Measurements from ENCODE around the gene RAB40A. TPM values are rescaled to one million over a fixed set of nuclear protein-coding genes. Genes with fewer than 3 reads are reported as not detected.

RAB40A gene
- 0.04 TPM in 1 of 2 replicates, not detected in the other for total RNA-seq (2014; rRNA removed)
- Bru-seq, nascent RNA: percentile 36 among the genes with signal in this experiment
- BruChase-seq, experiment 1, labeled RNA remaining after a 6-hour chase: percentile 47 among the genes with signal in this experiment
- BruChase-seq, experiment 2, labeled RNA remaining after a 2-hour chase: percentile 62 among the genes with signal in this experiment
- long read RNA-seq: 0 reads

DNA sequence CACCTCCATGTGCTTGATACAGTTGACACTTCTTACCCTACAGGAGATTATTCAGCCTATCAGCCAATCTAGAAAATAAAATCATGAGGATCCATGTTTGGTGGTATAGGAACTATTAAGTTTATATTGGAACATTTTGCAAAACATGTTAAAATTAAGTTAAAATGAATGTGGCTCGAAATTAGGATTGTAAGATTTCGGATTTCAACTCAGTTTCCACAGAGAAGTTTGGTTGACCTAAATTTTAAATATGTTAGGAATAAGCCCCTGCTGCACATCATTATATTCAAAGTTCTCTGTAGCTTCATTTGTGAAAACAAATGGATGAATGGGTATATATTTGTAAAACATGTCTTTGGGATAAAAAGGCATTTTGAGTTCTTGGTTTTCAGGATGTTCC, at the start of gene RAB40A:
RAB40A (minus strand) TSS at position 101 of the 400 bp plus-strand sequence. CDS start 18,733 bp downstream, outside the sequence.
- Histone ChIP-seq H3K27ac (ENCODE audit: low read length) (no peak within 1 kb of the TSS), H3K9me3 (ENCODE audit: low read length) (no peaks in the 10 kb centered on the region), H3K79me2 (ENCODE audit: low read length) (no peaks in the 10 kb centered on the region), H3K9ac (ENCODE audit: low read length) (no peak within 1 kb of the TSS), H3K36me3 (ENCODE audit: low read depth, low read length) (no peaks in the 10 kb centered on the region), H3K9me2 (replicated peaks; ENCODE audit: low read length) (no peaks in the 10 kb centered on the region), H3F3A (ENCODE audit: low read length, unreplicated experiment) (no peaks in the 10 kb centered on the region), H3K4me2 (ENCODE audit: low read length) (no peak within 1 kb of the TSS), H4K20me1 (ENCODE audit: low read length) (no peaks in the 10 kb centered on the region), H3K4me3 (ENCODE audit: low read length) (no peak within 1 kb of the TSS), H3K4me1 (ENCODE audit: insufficient read depth, low read length) (peaks cover 3% of the 10 kb centered on the region; the same call in 1 of the 2 replicates), H3K27me3 (ENCODE audit: low read length) (no peaks in the 10 kb centered on the region), H2AFZ (ENCODE audit: low read length) (no peak within 1 kb of the TSS)
- BruUV-seq (replicated peaks): no TSS peak
- no peak for TF ChIP-seq EZH2 (IDR thresholded peaks at IDR 0.05; ENCODE audit: low read length, unreplicated experiment)
- TF ChIP-seq EZH2phosphoT487 (IDR thresholded peaks at IDR 0.05; ENCODE audit: borderline replicate concordance, low read length): no peak
- no peak for TF ChIP-seq CTCF (conservative IDR thresholded peaks at IDR 0.05; ENCODE audit: low read depth, low read length)
- intact Hi-C loops (cut with micrococcal nuclease): no loop called here
- ChIA-PET POLR2A (ENCODE audit: unreplicated experiment) (no interaction called here), CTCF (no interaction called here)
- DNase-seq (no peak), ATAC-seq (no peak)

- no peaks in the 10 kb centered on the region for H3F3A ChIP-seq (ENCODE audit: low read length, unreplicated experiment)
- no peaks in the 10 kb centered on the region for H3K36me3 ChIP-seq (ENCODE audit: low read depth, low read length)
- no TSS peak for BruUV-seq (replicated peaks)
- ATAC-seq (peak; percentile 87), DNase-seq (peak; percentile 67)
- H4K20me1 ChIP-seq (ENCODE audit: low read length): no peaks in the 10 kb centered on the region
- CTCF ChIA-PET: no interaction called here
- H3K79me2 ChIP-seq (ENCODE audit: low read length): no peaks in the 10 kb centered on the region
- H3K9me2 ChIP-seq (replicated peaks; ENCODE audit: low read length): no peaks in the 10 kb centered on the region
- H3K4me2 ChIP-seq (ENCODE audit: low read length): no peak overlapping the region
- no peak overlapping the region for H3K27ac ChIP-seq (ENCODE audit: low read length)
- no peaks in the 10 kb centered on the region for H3K9me3 ChIP-seq (ENCODE audit: low read length)
- no peak overlapping the region for H3K4me3 ChIP-seq (ENCODE audit: low read length)
- POLR2A ChIA-PET (ENCODE audit: unreplicated experiment): interaction anchor here (0.7 kb wide), 1 partner anchor 15 kb away, joined by 7 read pairs; no protein-coding TSS in a partner anchor
- H3K4me1 ChIP-seq (ENCODE audit: insufficient read depth, low read length): peaks cover 5% of the 10 kb centered on the region; the same call in 1 of the 2 replicates
- no peaks in the 10 kb centered on the region for H3K27me3 ChIP-seq (ENCODE audit: low read length)
- no peak overlapping the region for H3K9ac ChIP-seq (ENCODE audit: low read length)
- no peak overlapping the region for H2AFZ ChIP-seq (ENCODE audit: low read length)
- TF ChIP-seq EZH2phosphoT487 (IDR thresholded peaks at IDR 0.05; ENCODE audit: borderline replicate concordance, low read length) (no peak), CTCF (conservative IDR thresholded peaks at IDR 0.05; ENCODE audit: low read depth, low read length) (no peak), EZH2 (IDR thresholded peaks at IDR 0.05; ENCODE audit: low read length, unreplicated experiment) (no peak)
- intact Hi-C loops (cut with micrococcal nuclease): no loop called here
These were observed 46.5 kb upstream of the RAB40A start for GRCh38 chrX:103565752-103566151.

DNA sequence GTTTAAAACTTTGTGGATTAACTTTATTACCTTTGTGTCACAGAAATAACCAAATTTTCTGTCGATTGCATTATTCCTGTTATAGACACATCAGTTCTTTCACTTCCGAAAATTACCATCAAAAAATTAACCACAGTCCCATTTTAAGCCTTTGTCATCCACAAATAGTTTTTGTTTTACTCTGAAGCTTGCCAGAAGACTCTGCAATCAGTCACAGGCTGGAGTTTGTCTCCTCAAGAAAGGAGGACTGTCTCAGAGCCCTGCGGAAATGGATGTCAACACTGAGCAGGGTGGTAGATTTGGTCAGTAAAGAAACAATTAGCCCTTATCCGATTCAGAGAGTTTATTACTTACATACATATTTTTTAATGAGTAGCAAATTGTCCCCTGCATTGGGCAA, 45.9 kb upstream of the RAB40A start:
- no peak overlapping the region for H3K4me2 ChIP-seq (ENCODE audit: low read length)
- DNase-seq (no peak), ATAC-seq (no peak)
- no peak overlapping the region for H3K9ac ChIP-seq (ENCODE audit: low read length)
- POLR2A ChIA-PET (ENCODE audit: unreplicated experiment): no interaction called here
- H3K36me3 ChIP-seq (ENCODE audit: low read depth, low read length): no peaks in the 10 kb centered on the region
- CTCF ChIA-PET: no interaction called here
- no peak overlapping the region for H3K4me3 ChIP-seq (ENCODE audit: low read length)
- H2AFZ ChIP-seq (ENCODE audit: low read length): no peak overlapping the region
- H3F3A ChIP-seq (ENCODE audit: low read length, unreplicated experiment): no peaks in the 10 kb centered on the region
- H3K79me2 ChIP-seq (ENCODE audit: low read length): no peaks in the 10 kb centered on the region
- no peak overlapping the region for H3K27ac ChIP-seq (ENCODE audit: low read length)
- no peaks in the 10 kb centered on the region for H3K9me3 ChIP-seq (ENCODE audit: low read length)
- H4K20me1 ChIP-seq (ENCODE audit: low read length): no peaks in the 10 kb centered on the region
- H3K9me2 ChIP-seq (replicated peaks; ENCODE audit: low read length): no peaks in the 10 kb centered on the region
- intact Hi-C loops (cut with micrococcal nuclease): no loop called here
- TF ChIP-seq CTCF (conservative IDR thresholded peaks at IDR 0.05; ENCODE audit: low read depth, low read length) (no peak), EZH2 (IDR thresholded peaks at IDR 0.05; ENCODE audit: low read length, unreplicated experiment) (no peak), EZH2phosphoT487 (IDR thresholded peaks at IDR 0.05; ENCODE audit: borderline replicate concordance, low read length) (no peak)
- H3K4me1 ChIP-seq (ENCODE audit: insufficient read depth, low read length): peaks cover 5% of the 10 kb centered on the region; the same call in 1 of the 2 replicates
- no peaks in the 10 kb centered on the region for H3K27me3 ChIP-seq (ENCODE audit: low read length)
- BruUV-seq (replicated peaks): no TSS peak
